ENCODE measurements around the gene ITPR3.

DNA sequence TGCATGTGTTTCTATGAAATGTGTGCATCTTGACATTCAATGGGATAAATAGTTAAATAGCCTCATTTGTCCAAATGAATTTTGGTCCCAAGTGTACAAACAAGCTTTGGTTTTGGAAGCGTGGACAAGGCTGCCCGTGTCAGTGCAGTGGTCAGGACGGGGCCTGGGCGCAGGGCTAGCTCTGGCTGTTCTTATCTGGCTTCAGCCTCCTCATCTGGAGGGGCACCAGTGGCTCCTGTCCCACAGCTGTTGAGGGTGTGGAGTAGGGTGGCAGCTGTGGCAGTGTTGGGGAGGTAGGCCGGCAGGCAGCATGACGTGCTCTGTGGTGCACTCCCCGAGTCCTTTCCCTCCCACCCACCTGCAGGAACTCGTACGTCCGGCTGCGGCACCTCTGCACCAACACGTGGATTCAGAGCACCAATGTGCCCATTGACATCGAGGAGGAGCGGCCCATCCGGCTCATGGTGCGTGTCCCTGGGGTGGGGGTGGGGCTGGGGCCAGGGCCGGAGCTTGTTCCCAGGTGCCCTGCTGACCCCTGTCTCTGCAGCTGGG lies 43.5 kb downstream of the ITPR3 start:
- TF ChIP-seq EZH2 (IDR thresholded peaks at IDR 0.05; ENCODE audit: low read length), result no peak
- TF ChIP-seq CTCF (optimal IDR thresholded peaks at IDR 0.05 in 1 of 3, IDR thresholded peaks at IDR 0.05 in 1 of 3, conservative IDR thresholded peaks at IDR 0.05 in 1 of 3; ENCODE audit: extremely low read depth in 1 of 3, insufficient read depth in 2 of 3, low read length in 3 of 3), result no peak

Data from keratinocyte (primary cell).